Panc1 (cell line): ENCODE data around the gene AGBL1. TPM values are rescaled to one million over a fixed set of nuclear protein-coding genes. Genes with fewer than 3 reads are reported as not detected.

Source experiments
- ATAC-seq: fragments of 200-7000 bp; cut with Tn5 transposase; 2 replicates; pipeline ENCODE4 v1.9.1; 2020; ENCODE audit warnings: mild to moderate bottlenecking, moderate library complexity
- BruUV-seq: library from RNA; stranded (reverse); fragments of 400-500 nt; replicated peaks from 2 replicates; lab custom pipeline; 2021; lab: Mats Ljungman, UMichigan
- CTCF ChIA-PET: fragments of 300-600 bp; sonication (Branson Sonifier 250); formaldehyde crosslinking; loops from one replicate; lab custom pipeline; 2022; ENCODE audit warnings: antibody characterized with exemption; lab: Charles Lee
- POLR2A ChIA-PET: fragments of 300-600 bp; sonication (Branson Sonifier 250); formaldehyde crosslinking; loops from one replicate; lab custom pipeline; 2022; ENCODE audit warnings: antibody characterized with exemption; lab: Charles Lee
- DNase-seq: peaks from one replicate; pipeline ENCODE4 v3.0.0-alpha.2; 2010; ENCODE audit warnings: low read depth, low spot score
- H3K27ac ChIP-seq: 2 replicates; pipeline ENCODE4 v1.5.1; 2011; ENCODE audit warnings: mild to moderate bottlenecking, low read length, inconsistent platforms
- H3K27me3 ChIP-seq: fragments of 200-500 bp; sonication (Bioruptor generic); 2 replicates; pipeline ENCODE4 v1.6.0; 2014; ENCODE audit warnings: low read length, inconsistent platforms; ENCODE audit not compliant: control insufficient read depth, insufficient read depth
- H3K36me3 ChIP-seq: fragments of 200-500 bp; sonication (Bioruptor generic); 2 replicates; pipeline ENCODE4 v1.5.1; 2014; ENCODE audit warnings: inconsistent platforms, mild to moderate bottlenecking, low read length, moderate library complexity; ENCODE audit not compliant: control insufficient read depth, insufficient read depth
- H3K4me1 ChIP-seq: 2 replicates; pipeline ENCODE4 v1.5.1; 2011; ENCODE audit warnings: inconsistent platforms, mild to moderate bottlenecking, low read length, moderate library complexity; ENCODE audit not compliant: control insufficient read depth, insufficient read depth
- H3K4me3 ChIP-seq, 2 experiments: 2 replicates each; pipeline ENCODE4 v1.5.1; 2011 to 2012; ENCODE audit warnings: low read depth in 2 of 2, low read length in 2 of 2, mild to moderate bottlenecking in 2 of 2, inconsistent platforms in 1 of 2, moderate library complexity in 1 of 2
- H3K9me3 ChIP-seq: fragments of 200-500 bp; sonication (Bioruptor generic); 2 replicates; pipeline ENCODE4 v1.5.1; 2014; ENCODE audit warnings: low read depth, mild to moderate bottlenecking, inconsistent platforms, low read length, moderate library complexity; ENCODE audit not compliant: control insufficient read depth, insufficient read depth
- CTCF ChIP-seq: fragments of 450-650 bp; IDR thresholded peaks from 2 replicates; pipeline ENCODE4 v1.5.1; 2017; ENCODE audit warnings: mild to moderate bottlenecking
- POLR2AphosphoS5 ChIP-seq: IDR thresholded peaks from 2 replicates; pipeline ENCODE4 v1.6.1; 2012; ENCODE audit warnings: mild to moderate bottlenecking, low read depth, low read length, moderate library complexity
- REST ChIP-seq, 2 experiments: IDR thresholded peaks; 2 replicates each; pipeline ENCODE4 v1.6.1; 2011 to 2012; ENCODE audit warnings: low read depth in 2 of 2, control low read depth in 1 of 2, low read length in 1 of 2, mild to moderate bottlenecking in 1 of 2, moderate library complexity in 1 of 2; ENCODE audit not compliant: insufficient read depth in 1 of 2
- SIN3A ChIP-seq: IDR thresholded peaks from 2 replicates; pipeline ENCODE4 v1.6.1; 2012; ENCODE audit warnings: low read depth, mild to moderate bottlenecking, low read length, moderate library complexity, borderline replicate concordance; ENCODE audit not compliant: insufficient read depth
- TCF7L2 ChIP-seq: IDR thresholded peaks from 2 replicates; pipeline ENCODE4 v1.6.1; 2011; ENCODE audit warnings: mild to moderate bottlenecking, low read depth, low read length, inconsistent platforms
- in situ Hi-C: cut with HindIII; loops from 2 replicates; pipeline ENCODE4 v1.10.0; 2016; ENCODE audit warnings: low sequenced_read_pairs, low pct_unique_long_range_greater_than_20kb
- intact Hi-C: fragments of 100-400 bp; cut with micrococcal nuclease; formaldehyde crosslinking; loops from one replicate; pipeline ENCODE4 v1.10.0; 2022; ENCODE audit not compliant: unreplicated experiment
- total RNA-seq: library from RNA; stranded (reverse); gene quantifications from one replicate; pipeline ENCODE4 v1.2.1, GENCODE V29; 2021; ENCODE audit not compliant: unreplicated experiment

AGBL1 gene
- total RNA-seq, 1 experiment from 2014 or later = not detected

- ChIA-PET CTCF (no interaction called here), POLR2A (no interaction called here)
- no peak for TF ChIP-seq REST (IDR thresholded peaks at IDR 0.05; ENCODE audit: insufficient read depth in 1 of 2, low read depth in 2 of 2, low read length in 1 of 2)
- TF ChIP-seq TCF7L2 = no peak
- no peak for TF ChIP-seq CTCF
- no peak for TF ChIP-seq SIN3A
- no peak for TF ChIP-seq POLR2AphosphoS5
- H3K9me3 ChIP-seq = no peaks in the 10 kb centered on the region
- intact Hi-C loops (loop anchor here (10.0 kb wide), 2 partner anchors 294 to 1624 kb away; no protein-coding TSS in a partner anchor), in situ Hi-C loops (no loop called here)
- no peaks in the 10 kb centered on the region; the same call in 1 of the 2 replicates for H3K36me3 ChIP-seq
- ATAC-seq (no peak), DNase-seq (no peak)
- no TSS peak for BruUV-seq
- no peak overlapping the region for H3K27ac ChIP-seq
- H3K4me3 ChIP-seq = no peak overlapping the region
- peaks cover 3% of the 10 kb centered on the region for H3K4me1 ChIP-seq
- no peaks in the 10 kb centered on the region; the same call in 1 of the 2 replicates for H3K27me3 ChIP-seq
These were observed 541.1 kb downstream of the AGBL1 start for GRCh38 chr15:86620641-86621349.

- TF ChIP-seq REST (IDR thresholded peaks at IDR 0.05; ENCODE audit: insufficient read depth in 1 of 2, low read depth in 2 of 2, low read length in 1 of 2) = no peak
- no peak for TF ChIP-seq TCF7L2
- TF ChIP-seq POLR2AphosphoS5 = no peak
- no peak for TF ChIP-seq CTCF
- TF ChIP-seq SIN3A = no peak
- H3K4me3 ChIP-seq = no peak overlapping the region
- no peaks in the 10 kb centered on the region; the same call in 1 of the 2 replicates for H3K36me3 ChIP-seq
- H3K27me3 ChIP-seq = no peaks in the 10 kb centered on the region; the same call in 1 of the 2 replicates
- POLR2A ChIA-PET = no interaction called here
- BruUV-seq = no TSS peak
- no peak for DNase-seq
- no peak for ATAC-seq
- peaks cover 3% of the 10 kb centered on the region for H3K4me1 ChIP-seq
- CTCF ChIA-PET = no interaction called here
- no peak overlapping the region for H3K27ac ChIP-seq
- in situ Hi-C loops = no loop called here
- H3K9me3 ChIP-seq = no peaks in the 10 kb centered on the region
- intact Hi-C loops = loop anchor here (10.0 kb wide), 2 partner anchors 292 to 1622 kb away; no protein-coding TSS in a partner anchor
These were observed 543.6 kb downstream of the AGBL1 start for GRCh38 chr15:86623236-86623635.
